ENCODE results near the gene AIFM1. TPM values are rescaled to one million over a fixed set of nuclear protein-coding genes. Genes with fewer than 3 reads are reported as not detected.

Gene AIFM1
- total RNA-seq, 1 donor from 2014 or later: 16.4 TPM

GRCh38 chrX:130093271-130093670 lies 72.4 kb downstream of the AIFM1 start:
- no peak for DNase-seq (ENCODE audit: low read depth in 2 of 2)

GRCh38 chrX:130091980-130092522 lies 73.6 kb downstream of the AIFM1 start:
- peak; percentile 55 to 76 for DNase-seq (ENCODE audit: low read depth in 2 of 2)

GRCh38 chrX:130090364-130090763 lies 75.3 kb downstream of the AIFM1 start:
- no peak for DNase-seq (ENCODE audit: low read depth in 2 of 2)

- DNase-seq (ENCODE audit: low read depth in 2 of 2): no peak
Measured at GRCh38 chrX:130086447-130087206, 79.0 kb downstream of the AIFM1 start.

GRCh38 chrX:130085551-130086446 lies 79.8 kb downstream of the AIFM1 start:
- DNase-seq (ENCODE audit: low read depth in 2 of 2): peak; percentile 92 to 94

GRCh38 chrX:130084631-130085237 lies 80.9 kb downstream of the AIFM1 start:
- no peak for DNase-seq (ENCODE audit: low read depth in 2 of 2)

GRCh38 chrX:130083656-130084382 lies 81.8 kb downstream of the AIFM1 start:
- DNase-seq (ENCODE audit: low read depth in 2 of 2): no peak

GRCh38 chrX:130083107-130083490 lies 82.5 kb downstream of the AIFM1 start:
- DNase-seq (ENCODE audit: low read depth in 2 of 2): no peak

- DNase-seq (ENCODE audit: low read depth in 2 of 2): no peak
Measured at GRCh38 chrX:130082244-130083106, 83.2 kb downstream of the AIFM1 start.

- DNase-seq (ENCODE audit: low read depth in 2 of 2): no peak
Measured at GRCh38 chrX:130081421-130082045, 84.1 kb downstream of the AIFM1 start.

- no peak for DNase-seq (ENCODE audit: low read depth in 2 of 2)
Measured at GRCh38 chrX:130080791-130081367, 84.8 kb downstream of the AIFM1 start.

- peak; percentile 59 to 71 for DNase-seq (ENCODE audit: low read depth in 2 of 2)
Measured at GRCh38 chrX:130079824-130080406, 85.7 kb downstream of the AIFM1 start.

Other genes starting within 250 kb of the AIFM1 start
- 1.7 and 4.2 TPM in 2 replicates for gene BCORL1, start 183.2 kb downstream of the AIFM1 start, total RNA-seq
- 9.8 and 14.3 TPM in 2 replicates for gene ELF4, start 55.3 kb downstream of the AIFM1 start, total RNA-seq
- 0.25 and 0.26 TPM in 2 replicates for gene RAB33A, start 6.1 kb upstream of the AIFM1 start, total RNA-seq
- 1.5 and 2.3 TPM in 2 replicates for gene ZNF280C, start 103.1 kb upstream of the AIFM1 start, total RNA-seq
- gene SLC25A14, start 174.1 kb upstream of the AIFM1 start, total RNA-seq: 6.4 and 6.8 TPM in 2 replicates
- not detected in 2 replicates for gene GPR119, start 219.8 kb upstream of the AIFM1 start, total RNA-seq
- gene RBMX2, start 236.1 kb upstream of the AIFM1 start, total RNA-seq: 19.6 and 20.4 TPM in 2 replicates